HG03066 (cell line): ENCODE measurements around the gene PLEKHG2.

ENCODE experiments used
- ATAC-seq: cut with Tn5 transposase; IDR thresholded peaks from one replicate; pipeline ENCODE4 v1.9.1; 2021; ENCODE audit warnings: low read depth; ENCODE audit not compliant: unreplicated experiment

The PLEKHG2 gene

DNA sequence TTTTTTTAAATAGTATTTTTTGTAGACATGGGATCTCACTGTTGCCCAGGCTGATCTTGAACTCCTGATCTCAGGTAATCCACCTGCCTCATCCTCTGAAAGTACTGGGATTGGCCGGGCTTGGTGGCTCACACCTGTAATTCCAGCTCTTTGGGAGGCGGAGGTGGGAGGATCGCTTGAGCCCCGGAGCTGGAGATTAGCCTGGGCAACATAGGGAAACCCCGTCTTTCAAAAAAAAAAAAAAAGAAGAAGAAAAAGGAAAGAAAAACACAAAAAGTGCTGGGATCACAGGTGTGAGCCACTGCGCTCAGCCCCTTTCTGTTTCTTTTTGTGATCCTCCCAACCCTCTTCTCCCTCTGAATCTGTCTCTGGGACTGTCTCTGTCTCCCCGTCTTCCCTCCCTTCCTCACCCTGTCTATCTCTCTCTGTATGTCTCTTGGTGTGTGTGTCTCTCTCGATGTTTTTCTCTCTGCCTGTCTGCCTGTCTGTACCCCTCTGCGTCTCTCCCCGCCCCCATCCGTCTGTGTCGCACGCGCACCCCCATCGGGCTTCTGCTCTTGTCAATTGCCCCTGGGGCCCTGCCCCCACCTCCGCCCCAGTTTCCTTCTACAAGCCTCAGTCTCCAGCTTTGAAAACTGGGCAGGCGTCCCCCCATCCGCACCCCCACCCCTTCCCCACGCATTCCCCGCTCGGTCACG, 6.4 kb upstream of the PLEKHG2 start:
- ATAC-seq = no peak

GRCh38 chr19:39406656-39407409, 5.6 kb upstream of the PLEKHG2 start, which contains the start of gene ZFP36:
TSS of gene ZFP36 (plus strand) at chr19:39406847. CDS start at chr19:39406905, 58 bp downstream.
- ATAC-seq = no peak

DNA sequence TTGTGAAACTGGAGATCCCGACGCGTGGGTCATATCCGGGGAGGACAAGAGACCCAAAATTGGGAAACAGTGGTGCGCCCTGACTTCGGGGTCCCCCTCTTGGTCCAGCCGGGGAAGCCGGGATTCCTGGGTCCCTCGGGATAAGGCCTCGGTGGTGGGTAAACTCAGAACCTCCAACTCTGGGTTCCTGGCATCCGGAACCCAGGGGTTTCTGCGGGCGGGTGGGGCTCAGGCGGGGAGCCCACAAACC, 5.1 kb upstream of the PLEKHG2 start:
- no peak for ATAC-seq

DNA sequence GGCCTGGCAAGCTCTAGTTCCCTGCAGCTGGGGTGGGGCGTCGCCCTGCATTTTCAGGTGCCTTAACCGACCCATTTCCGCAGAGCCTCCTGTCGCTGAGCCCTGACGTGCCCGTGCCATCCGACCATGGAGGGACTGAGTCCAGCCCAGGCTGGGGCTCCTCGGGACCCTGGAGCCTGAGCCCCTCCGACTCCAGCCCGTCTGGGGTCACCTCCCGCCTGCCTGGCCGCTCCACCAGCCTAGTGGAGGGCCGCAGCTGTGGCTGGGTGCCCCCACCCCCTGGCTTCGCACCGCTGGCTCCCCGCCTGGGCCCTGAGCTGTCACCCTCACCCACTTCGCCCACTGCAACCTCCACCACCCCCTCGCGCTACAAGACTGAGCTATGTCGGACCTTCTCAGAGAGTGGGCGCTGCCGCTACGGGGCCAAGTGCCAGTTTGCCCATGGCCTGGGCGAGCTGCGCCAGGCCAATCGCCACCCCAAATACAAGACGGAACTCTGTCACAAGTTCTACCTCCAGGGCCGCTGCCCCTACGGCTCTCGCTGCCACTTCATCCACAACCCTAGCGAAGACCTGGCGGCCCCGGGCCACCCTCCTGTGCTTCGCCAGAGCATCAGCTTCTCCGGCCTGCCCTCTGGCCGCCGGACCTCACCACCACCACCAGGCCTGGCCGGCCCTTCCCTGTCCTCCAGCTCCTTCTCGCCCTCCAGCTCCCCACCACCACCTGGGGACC, 4.6 kb upstream of the PLEKHG2 start:
- no peak for ATAC-seq

DNA sequence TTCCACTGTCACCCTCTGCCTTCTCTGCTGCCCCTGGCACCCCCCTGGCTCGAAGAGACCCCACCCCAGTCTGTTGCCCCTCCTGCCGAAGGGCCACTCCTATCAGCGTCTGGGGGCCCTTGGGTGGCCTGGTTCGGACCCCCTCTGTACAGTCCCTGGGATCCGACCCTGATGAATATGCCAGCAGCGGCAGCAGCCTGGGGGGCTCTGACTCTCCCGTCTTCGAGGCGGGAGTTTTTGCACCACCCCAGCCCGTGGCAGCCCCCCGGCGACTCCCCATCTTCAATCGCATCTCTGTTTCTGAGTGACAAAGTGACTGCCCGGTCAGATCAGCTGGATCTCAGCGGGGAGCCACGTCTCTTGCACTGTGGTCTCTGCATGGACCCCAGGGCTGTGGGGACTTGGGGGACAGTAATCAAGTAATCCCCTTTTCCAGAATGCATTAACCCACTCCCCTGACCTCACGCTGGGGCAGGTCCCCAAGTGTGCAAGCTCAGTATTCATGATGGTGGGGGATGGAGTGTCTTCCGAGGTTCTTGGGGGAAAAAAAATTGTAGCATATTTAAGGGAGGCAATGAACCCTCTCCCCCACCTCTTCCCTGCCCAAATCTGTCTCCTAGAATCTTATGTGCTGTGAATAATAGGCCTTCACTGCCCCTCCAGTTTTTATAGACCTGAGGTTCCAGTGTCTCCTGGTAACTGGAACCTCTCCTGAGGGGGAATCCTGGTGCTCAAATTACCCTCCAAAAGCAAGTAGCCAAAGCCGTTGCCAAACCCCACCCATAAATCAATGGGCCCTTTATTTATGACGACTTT, 3.9 kb upstream of the PLEKHG2 start:
- ATAC-seq = no peak

GRCh38 chr19:39409208-39410016, 3.1 kb upstream of the PLEKHG2 start:
- ATAC-seq = no peak

GRCh38 chr19:39410017-39410830, 2.2 kb upstream of the PLEKHG2 start:
- ATAC-seq = no peak

- no peak for ATAC-seq
Observed at GRCh38 chr19:39410831-39411080, 1.7 kb upstream of the PLEKHG2 start.

DNA sequence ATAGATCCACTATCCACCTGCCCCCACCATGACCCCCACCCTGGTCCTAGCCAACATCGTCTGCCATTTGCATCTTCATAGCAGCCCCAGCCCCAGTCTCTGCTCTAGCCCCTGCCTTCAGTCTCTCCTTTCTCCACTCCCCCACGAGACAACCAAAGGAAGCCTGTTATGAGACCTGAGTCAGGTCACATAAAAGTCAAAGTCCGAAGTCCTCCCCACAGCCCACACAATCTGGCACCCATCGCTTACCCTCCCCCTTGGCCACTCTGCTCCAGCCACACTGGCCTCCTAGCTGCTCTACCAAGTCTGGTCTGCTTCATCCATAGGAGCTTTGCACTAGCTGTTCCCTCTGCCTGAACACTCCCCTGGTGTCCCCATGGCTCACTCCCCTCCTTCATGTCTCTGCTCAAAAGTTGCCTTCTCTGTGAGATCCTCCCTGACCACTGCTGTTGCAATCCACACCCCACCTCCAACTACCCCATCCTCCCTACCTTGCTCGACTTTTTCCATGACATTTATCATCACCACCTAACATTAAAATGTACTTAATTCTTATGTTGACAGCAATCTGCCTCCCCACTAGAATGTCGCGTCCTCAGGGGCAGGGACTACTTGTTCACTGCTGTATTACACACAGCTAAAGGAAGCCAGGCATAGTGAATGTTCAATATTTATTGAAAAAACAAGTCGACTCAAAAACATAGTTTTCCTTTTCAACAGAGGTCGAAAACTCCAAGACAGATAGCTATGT, 1.2 kb upstream of the PLEKHG2 start:
- ATAC-seq = no peak

GRCh38 chr19:39411832-39412099, 703 bp upstream of the PLEKHG2 start:
- peak; percentile 19 for ATAC-seq

- ATAC-seq = no peak
Observed at GRCh38 chr19:39412867-39413271, 400 bp downstream of the PLEKHG2 start.

DNA sequence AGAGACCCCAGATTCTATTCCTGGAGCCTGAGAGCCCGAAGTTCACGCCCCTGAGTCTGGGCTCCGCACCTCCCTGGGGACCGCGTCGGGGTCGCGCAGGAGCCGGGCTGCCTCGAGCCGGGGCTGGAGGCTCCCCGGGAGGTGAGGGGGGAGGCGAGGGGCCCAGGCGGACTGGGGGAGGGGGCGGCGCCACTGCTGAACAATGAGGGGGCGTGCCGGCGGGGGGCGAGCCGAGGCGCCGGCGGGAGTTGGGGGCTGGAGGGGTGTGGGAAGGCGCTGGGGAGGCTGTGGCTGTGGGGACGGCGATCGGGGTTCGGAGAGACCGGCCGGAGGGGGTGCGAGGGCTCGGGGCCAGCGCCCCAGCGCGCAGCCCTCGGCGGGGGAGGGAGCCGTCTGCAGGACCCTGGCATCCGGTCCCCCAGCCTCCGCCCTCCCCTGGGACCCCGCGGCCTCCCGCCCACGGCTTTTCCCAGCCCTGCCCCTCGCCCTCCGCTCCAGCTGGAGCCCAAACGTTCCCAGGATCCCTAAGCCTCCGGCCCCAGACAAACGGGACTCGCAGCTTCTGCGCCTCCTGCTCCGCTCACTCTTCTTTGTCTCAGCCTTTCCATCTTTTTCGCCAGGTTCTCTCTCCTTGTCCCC, 922 bp downstream of the PLEKHG2 start:
- no peak for ATAC-seq

DNA sequence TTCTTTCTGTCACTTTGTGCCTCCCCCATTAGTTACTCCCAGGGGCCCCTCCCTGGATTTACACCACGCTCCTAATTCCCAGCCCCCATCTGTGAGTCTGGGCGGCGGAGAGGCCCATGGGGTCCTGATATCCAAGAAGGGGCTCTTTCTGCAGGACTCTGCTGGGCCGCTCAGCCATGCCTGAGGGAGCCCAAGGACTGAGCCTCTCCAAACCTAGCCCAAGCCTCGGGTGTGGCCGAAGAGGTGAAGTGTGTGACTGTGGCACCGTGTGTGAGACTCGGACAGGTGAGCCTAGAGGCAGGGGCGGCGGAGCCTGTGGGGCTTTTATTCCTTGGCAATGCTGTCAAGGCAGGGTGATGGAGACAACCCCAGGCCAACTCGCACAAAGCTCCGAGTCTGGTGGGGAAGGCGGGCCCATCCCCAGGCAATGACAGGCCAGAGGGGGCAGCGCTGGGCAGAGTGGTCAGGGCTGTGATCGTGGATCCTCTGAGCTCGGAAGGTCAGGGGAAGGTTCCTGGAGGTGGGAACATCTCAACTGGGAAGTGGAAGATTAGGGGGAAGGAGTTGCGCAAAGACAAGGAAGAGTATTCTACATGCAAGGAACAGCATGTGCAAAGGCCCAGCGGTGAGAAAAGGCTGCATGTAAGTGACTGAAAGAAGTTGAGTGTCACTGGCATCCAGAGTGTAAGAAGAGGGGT, 1.6 kb downstream of the PLEKHG2 start:
- ATAC-seq = no peak

DNA sequence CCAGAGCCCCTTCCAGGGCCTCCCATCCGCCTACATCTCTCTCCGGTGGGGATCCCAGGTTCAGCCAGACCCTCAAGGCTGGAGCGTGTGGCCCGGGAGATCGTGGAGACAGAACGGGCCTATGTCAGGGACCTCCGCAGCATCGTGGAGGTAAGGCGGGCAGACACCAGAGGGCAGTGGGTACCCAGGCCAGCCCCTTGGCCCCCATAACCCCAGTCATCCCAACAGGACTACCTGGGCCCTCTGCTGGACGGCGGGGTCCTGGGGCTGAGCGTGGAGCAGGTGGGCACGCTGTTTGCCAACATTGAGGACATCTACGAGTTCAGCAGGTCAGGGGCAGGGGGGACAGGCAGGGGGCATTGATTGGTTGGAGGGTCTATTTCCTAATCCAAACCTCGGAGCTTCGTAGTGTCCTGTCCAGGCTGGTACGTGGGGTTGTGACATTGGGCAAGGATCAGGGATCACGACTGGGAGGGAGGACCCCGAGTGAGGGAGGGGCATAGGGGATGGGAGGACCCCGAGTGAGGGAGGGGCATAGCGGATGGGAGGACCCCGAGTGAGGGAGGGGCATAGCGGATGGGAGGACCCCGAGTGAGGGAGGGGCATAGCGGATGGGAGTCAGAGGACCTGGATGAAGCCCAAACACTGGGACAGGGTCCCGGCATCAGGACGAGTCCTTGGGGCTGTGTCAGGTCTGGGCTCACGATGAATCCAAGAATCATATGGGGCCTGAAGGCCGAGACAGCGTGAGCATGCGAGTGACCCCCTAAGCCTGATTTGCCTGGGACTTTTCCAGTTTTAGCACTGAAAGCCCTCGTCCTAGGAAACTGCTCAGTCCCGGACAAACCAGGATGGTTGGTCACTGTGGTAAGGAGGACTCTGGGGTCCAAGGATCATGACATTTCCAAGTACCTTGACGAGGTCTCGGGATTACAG, 2.9 kb downstream of the PLEKHG2 start:
- ATAC-seq = no peak

- no peak for ATAC-seq
Observed at GRCh38 chr19:39416152-39417120, 4.0 kb downstream of the PLEKHG2 start.
